Measurements from ENCODE around the gene AUTS2.

The AUTS2 gene

GRCh38 chr7:70006261-70006920 lies 408.1 kb downstream of the AUTS2 start:
- peak; percentile 88 for DNase-seq

GRCh38 chr7:70008466-70008865 lies 410.2 kb downstream of the AUTS2 start:
- DNase-seq, result no peak

- DNase-seq, result no peak
Measured at GRCh38 chr7:70014472-70015177, 416.4 kb downstream of the AUTS2 start.

GRCh38 chr7:70015353-70015752 lies 417.1 kb downstream of the AUTS2 start:
- no peak for DNase-seq

- DNase-seq, result no peak
Measured at GRCh38 chr7:70016044-70016770, 417.9 kb downstream of the AUTS2 start.

GRCh38 chr7:70017357-70017756 lies 419.1 kb downstream of the AUTS2 start:
- DNase-seq, result no peak

GRCh38 chr7:70018700-70019099 lies 420.4 kb downstream of the AUTS2 start:
- no peak for DNase-seq

- no peak for DNase-seq
Measured at GRCh38 chr7:70027867-70028266, 429.6 kb downstream of the AUTS2 start.

GRCh38 chr7:70028620-70029019 lies 430.3 kb downstream of the AUTS2 start:
- no peak for DNase-seq

- no peak for DNase-seq
Measured at GRCh38 chr7:70029993-70030392, 431.7 kb downstream of the AUTS2 start.

GRCh38 chr7:70030745-70031144 lies 432.5 kb downstream of the AUTS2 start:
- no peak for DNase-seq

- no peak for DNase-seq
Measured at GRCh38 chr7:70031245-70031644, 433.0 kb downstream of the AUTS2 start.

- peak; percentile 20 for DNase-seq
Measured at GRCh38 chr7:70032649-70033048, 434.4 kb downstream of the AUTS2 start.

- DNase-seq, result no peak
Measured at GRCh38 chr7:70033226-70033625, 435.0 kb downstream of the AUTS2 start.

GRCh38 chr7:70034999-70035398 lies 436.7 kb downstream of the AUTS2 start:
- peak; percentile 83 for DNase-seq

GRCh38 chr7:70035519-70035918 lies 437.2 kb downstream of the AUTS2 start:
- DNase-seq, result no peak

- no peak for DNase-seq
Measured at GRCh38 chr7:70035955-70036354, 437.7 kb downstream of the AUTS2 start.

- DNase-seq, result no peak
Measured at GRCh38 chr7:70036695-70037094, 438.4 kb downstream of the AUTS2 start.

- no peak for DNase-seq
Measured at GRCh38 chr7:70037171-70037933, 439.1 kb downstream of the AUTS2 start.

- no peak for DNase-seq
Measured at GRCh38 chr7:70040051-70040450, 441.8 kb downstream of the AUTS2 start.

GRCh38 chr7:70040970-70041766 lies 442.9 kb downstream of the AUTS2 start:
- DNase-seq, result peak; percentile 31

GRCh38 chr7:70042533-70042932 lies 444.3 kb downstream of the AUTS2 start:
- DNase-seq, result peak; percentile 13

All from NCI-H82 (cell line).